ENCODE measurements around the gene TCP1.
A peak's percentile ranks its signal among the peaks of the same experiment; 100 is the strongest.
"Not testable (repeated sequence)": the region's sequence is repeated elsewhere in the genome, so short reads cannot be mapped to it uniquely, and the experiment has no call there.

The TCP1 gene

GRCh38 chr6:159789377-159790148 lies at the start of gene TCP1:
TCP1 (minus strand) TSS chr6:159789602; CDS start chr6:159789468, 134 bp downstream.
- peaks cover 71% of the 10 kb centered on the region for H3K4me1 Mint-ChIP-seq
- no peaks in the 10 kb centered on the region for H3K9me3 Mint-ChIP-seq
- ATAC-seq (peak; percentile 89), DNase-seq (peak; percentile 96 to 99)
- no peaks in the 10 kb centered on the region for H3K27me3 Mint-ChIP-seq
- H3K27ac Mint-ChIP-seq = peak within 1 kb of the TSS; percentile 97
- H3K4me3 Mint-ChIP-seq = peak within 1 kb of the TSS; percentile 93 to 96

DNA sequence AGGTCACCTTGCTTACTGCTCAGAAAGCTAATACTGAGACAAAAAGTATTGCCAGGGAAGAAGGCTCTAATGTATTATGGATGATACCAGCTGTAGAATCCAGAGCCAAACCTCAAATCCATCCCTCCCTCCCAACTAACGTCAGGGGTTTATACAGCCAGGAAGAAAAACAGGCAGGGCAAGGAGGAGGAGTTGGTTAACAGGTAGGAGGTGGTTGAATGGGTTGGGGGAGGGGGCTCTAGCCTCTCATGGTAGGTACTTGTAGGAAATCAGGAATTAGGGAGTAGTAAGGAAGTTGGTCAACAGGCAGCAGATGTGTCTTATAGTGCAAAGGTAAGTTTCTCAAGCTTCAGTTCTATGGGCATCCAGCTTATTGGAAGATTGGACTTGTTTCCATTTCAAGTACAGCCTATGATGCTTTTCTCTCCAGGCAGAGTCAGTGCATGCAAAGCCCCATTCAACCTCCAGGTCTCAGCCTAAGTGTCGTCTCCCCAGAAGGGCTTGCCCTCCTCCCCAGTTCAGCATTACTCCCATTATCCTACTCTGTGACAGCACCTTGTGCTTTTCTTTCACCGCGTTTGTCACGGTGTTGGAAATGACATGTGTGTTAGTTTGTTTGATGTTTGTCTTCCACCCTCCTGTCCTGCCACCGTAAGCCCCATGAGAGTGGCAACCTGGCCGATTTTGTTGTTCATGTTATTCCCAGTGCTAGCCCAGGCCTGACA lies 48.8 kb upstream of the TCP1 start:
- DNase-seq (no peak), ATAC-seq (no peak)
- Mint-ChIP-seq H3K27me3 (no peaks in the 10 kb centered on the region), H3K27ac (no peak overlapping the region), H3K9me3 (no peaks in the 10 kb centered on the region), H3K4me1 (peaks cover 12% of the 10 kb centered on the region), H3K4me3 (no peak overlapping the region)

- no peak overlapping the region for H3K27ac Mint-ChIP-seq
- peaks cover 12% of the 10 kb centered on the region for H3K4me1 Mint-ChIP-seq
- ATAC-seq (no peak), DNase-seq (no peak)
- no peaks in the 10 kb centered on the region for H3K27me3 Mint-ChIP-seq
- H3K4me3 Mint-ChIP-seq = no peak overlapping the region
- H3K9me3 Mint-ChIP-seq = no peaks in the 10 kb centered on the region
These were observed 48.1 kb upstream of the TCP1 start for GRCh38 chr6:159837511-159837910.

DNA sequence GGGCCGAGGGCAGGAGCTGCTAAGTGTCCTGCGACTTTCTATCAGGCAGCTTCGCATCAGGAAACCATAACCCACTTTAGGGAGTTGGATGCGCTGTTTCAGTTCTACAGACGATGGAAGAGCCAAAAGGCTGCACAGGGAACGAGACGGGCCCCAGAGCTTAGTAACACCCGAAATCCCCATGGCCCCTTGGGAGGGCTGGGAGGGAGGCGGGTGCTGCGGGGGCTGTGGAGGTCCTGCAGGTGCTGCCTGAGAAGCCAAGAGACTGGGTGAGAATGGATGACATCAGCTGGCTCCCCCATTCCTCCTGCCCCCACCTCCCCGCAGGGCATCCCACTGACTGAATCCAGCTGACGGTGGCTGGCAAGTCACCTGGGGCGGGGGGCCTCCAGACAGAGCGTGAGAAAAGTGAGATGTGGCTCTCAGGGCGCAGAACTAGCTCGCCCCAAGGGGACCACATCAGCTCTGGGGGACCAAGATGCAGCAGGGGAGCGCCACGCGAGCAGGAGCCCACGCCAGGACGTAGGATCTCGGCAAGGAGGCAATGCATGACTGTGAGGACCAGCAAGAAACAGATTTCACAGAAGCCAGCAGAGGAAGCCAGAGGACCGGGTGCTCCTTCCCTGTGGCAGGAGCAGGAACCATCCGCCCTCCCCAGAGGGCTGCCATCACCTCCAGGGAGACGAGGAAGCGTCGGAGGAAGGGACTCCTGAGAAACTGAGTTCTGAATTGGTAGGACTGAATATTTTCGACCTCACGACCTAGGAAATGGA lies 47.5 kb upstream of the TCP1 start:
- Mint-ChIP-seq H3K27me3 (no peaks in the 10 kb centered on the region), H3K4me1 (peaks cover 12% of the 10 kb centered on the region), H3K27ac (no peak overlapping the region)

GRCh38 chr6:159833997-159834603 lies 44.7 kb upstream of the TCP1 start:
- no peak for DNase-seq

More for the DNA sequence above, 47.5 kb upstream of the TCP1 start:
- DNase-seq = no peak
- ATAC-seq = no peak
- H3K9me3 Mint-ChIP-seq = no peaks in the 10 kb centered on the region
- no peak overlapping the region for H3K4me3 Mint-ChIP-seq

DNA sequence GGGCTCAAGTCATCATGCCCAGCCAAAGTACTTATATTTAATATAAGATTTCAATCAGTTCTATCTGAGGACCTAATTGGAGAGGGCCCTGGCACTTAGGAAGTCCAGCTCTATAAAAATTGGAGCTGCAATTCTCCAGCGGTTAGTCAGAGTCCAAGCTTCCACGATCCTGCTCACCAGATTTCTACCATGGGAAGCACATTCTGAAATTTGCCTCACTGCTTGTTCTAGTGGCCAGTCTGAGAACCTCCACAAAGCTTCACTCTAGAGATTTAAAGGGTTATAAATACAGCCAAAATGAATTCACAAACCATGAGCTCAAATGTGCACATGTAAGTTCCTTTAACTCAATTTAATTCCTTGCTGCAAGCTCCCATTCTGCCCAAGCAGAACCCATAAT lies 44.2 kb upstream of the TCP1 start:
- H3K27ac Mint-ChIP-seq = no peak overlapping the region
- no peak for ATAC-seq
- no peak overlapping the region for H3K4me3 Mint-ChIP-seq
- no peaks in the 10 kb centered on the region for H3K27me3 Mint-ChIP-seq
- DNase-seq = no peak
- H3K4me1 Mint-ChIP-seq = peaks cover 32% of the 10 kb centered on the region
- no peaks in the 10 kb centered on the region for H3K9me3 Mint-ChIP-seq

More at GRCh38 chr6:159833997-159834603, 44.7 kb upstream of the TCP1 start:
- Mint-ChIP-seq H3K27ac (no peak overlapping the region), H3K4me3 (no peak overlapping the region), H3K9me3 (no peaks in the 10 kb centered on the region), H3K27me3 (no peaks in the 10 kb centered on the region), H3K4me1 (peaks cover 32% of the 10 kb centered on the region)
- ATAC-seq = no peak

DNA sequence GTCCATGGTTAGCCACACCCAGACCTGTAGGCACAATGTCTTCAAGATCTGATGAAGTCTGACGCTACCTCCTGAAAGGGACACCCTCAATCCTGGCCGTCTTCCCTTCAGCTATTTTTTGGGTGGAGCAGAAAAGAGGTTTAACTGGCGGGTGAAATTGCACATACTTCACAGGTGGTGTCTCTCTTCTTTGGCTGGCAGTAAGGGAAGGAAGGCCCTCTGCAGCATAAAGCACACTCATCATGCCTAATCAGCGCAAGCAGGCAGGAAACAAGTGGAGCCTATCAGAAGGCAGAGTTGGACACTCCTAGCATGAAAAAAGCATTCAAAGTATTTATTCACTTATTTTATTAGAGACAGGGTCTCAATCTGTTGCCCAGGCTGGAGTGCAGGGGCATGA lies 43.5 kb upstream of the TCP1 start:
- Mint-ChIP-seq H3K27ac (no peak overlapping the region), H3K4me1 (peaks cover 32% of the 10 kb centered on the region), H3K27me3 (no peaks in the 10 kb centered on the region), H3K9me3 (no peaks in the 10 kb centered on the region), H3K4me3 (no peak overlapping the region)
- DNase-seq (no peak), ATAC-seq (no peak)

DNA sequence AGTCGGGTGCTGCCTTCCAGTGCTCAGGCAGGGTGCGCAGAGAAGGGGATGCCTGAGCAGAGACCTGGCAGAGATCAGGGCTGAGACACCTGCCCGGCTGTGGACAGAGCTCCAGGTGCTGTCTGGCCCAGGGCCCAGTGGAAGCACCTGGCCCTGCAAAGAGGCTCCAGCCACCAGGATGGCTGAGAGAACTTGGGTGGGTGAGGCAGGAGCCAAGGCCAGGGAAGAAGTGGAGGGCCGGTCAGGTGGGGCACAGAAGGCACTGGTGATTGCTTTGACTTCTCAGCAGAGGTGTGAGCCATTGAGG lies 41.9 kb upstream of the TCP1 start:
- Mint-ChIP-seq H3K4me1 (peaks cover 32% of the 10 kb centered on the region), H3K9me3 (no peaks in the 10 kb centered on the region), H3K4me3 (no peak overlapping the region), H3K27ac (no peak overlapping the region), H3K27me3 (no peaks in the 10 kb centered on the region)
- DNase-seq (no peak), ATAC-seq (peak; percentile 33)

- Mint-ChIP-seq H3K9me3 (no peaks in the 10 kb centered on the region), H3K27ac (peak overlapping the region in 1 of 2 donors; percentile 49), H3K4me1 (peaks cover 32% of the 10 kb centered on the region), H3K4me3 (no peak overlapping the region), H3K27me3 (no peaks in the 10 kb centered on the region)
- ATAC-seq (no peak), DNase-seq (no peak)
These were observed 41.3 kb upstream of the TCP1 start for GRCh38 chr6:159830501-159831372.

DNA sequence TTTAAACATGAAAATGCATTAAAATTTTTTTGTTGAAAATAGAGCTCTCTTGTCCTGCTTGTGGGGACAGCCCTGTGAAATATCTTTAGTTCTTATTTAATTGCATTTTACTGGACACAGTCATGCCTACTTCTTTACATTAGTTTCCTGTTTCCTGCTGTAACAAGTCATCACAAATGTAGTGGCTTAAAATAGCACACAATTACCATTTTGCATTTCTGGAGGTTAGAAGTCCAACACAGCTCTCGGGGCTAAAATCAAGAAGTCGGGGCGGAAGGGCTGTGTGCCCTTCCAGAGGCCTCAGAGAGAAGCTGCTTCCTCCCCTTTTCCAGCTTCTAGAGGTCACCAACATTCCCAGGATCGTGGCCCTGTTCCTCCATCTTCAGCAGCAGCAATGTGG lies 40.1 kb upstream of the TCP1 start:
- no peak overlapping the region for H3K27ac Mint-ChIP-seq
- DNase-seq = no peak
- H3K9me3 Mint-ChIP-seq = no peaks in the 10 kb centered on the region
- no peak overlapping the region for H3K4me3 Mint-ChIP-seq
- H3K4me1 Mint-ChIP-seq = peaks cover 26% of the 10 kb centered on the region
- H3K27me3 Mint-ChIP-seq = no peaks in the 10 kb centered on the region
- no peak for ATAC-seq

- Mint-ChIP-seq H3K4me1 (peaks cover 21% of the 10 kb centered on the region), H3K27me3 (no peaks in the 10 kb centered on the region), H3K4me3 (no peak overlapping the region), H3K9me3 (no peaks in the 10 kb centered on the region), H3K27ac (no peak overlapping the region)
- ATAC-seq (no peak), DNase-seq (no peak)
These were observed 38.7 kb upstream of the TCP1 start for GRCh38 chr6:159828074-159828473.

DNA sequence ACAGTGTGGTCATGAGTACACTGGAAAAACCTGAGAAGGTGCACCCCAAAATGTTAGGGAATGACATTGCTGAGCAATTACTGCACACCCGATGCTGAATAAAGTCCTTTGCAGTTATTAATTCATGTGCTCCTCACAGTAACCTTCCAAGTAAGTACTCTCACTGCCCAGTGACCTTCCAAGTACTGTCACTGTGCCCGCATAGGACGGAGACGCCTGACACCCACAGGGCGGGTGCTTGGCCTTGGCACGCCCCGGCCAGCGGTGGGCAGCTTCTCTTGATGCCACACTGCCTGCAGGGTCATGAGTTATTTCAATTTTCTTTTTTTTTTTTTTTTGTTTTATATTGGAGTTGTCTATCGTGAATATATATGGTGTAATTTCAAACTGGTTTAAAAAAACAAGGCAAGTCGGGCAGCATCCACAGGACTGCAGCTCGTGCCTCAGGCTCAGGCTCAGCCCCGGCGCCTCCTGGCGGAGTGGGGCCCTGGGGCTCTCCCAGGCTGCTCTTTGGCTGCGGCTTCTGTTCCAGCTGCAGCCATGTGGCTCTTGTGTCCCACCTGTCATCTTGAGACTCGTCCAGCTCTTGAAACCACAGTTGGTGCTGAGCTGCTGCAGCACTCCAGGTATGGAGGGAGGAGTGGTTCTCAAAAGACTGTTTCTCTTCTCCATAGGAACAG lies 37.7 kb upstream of the TCP1 start:
- peaks cover 21% of the 10 kb centered on the region for H3K4me1 Mint-ChIP-seq
- no peaks in the 10 kb centered on the region for H3K27me3 Mint-ChIP-seq
- no peak for ATAC-seq
- H3K4me3 Mint-ChIP-seq = no peak overlapping the region
- no peaks in the 10 kb centered on the region for H3K9me3 Mint-ChIP-seq
- H3K27ac Mint-ChIP-seq = no peak overlapping the region
- DNase-seq = no peak

- Mint-ChIP-seq H3K9me3 (no peaks in the 10 kb centered on the region), H3K27me3 (no peaks in the 10 kb centered on the region)
These were observed 36.6 kb upstream of the TCP1 start for GRCh38 chr6:159826004-159826403.

DNA sequence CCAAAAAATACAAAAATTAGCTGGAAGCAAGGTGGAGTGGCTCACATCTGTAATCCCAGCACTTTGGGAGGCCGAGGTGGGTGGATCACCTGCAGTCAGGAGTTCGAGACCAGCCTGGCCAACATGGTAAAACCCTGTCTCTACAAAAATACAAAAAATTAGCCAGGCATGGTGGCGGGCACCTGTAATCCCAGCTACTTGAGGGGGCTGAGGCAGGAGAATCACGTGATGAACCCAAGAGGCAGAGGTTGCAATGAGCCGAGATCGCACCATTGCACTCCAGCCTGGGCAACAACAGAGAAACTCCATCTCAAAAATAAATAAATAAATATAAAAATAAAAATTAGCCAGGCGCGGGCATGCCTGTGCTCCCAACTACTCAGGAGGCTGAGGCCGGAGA lies 35.3 kb upstream of the TCP1 start:
- H3K4me1 Mint-ChIP-seq = peaks cover 20% of the 10 kb centered on the region
- not testable (repeated sequence) for H3K9me3 Mint-ChIP-seq, H3K27ac Mint-ChIP-seq, ATAC-seq, DNase-seq, H3K4me3 Mint-ChIP-seq, H3K27me3 Mint-ChIP-seq

More at GRCh38 chr6:159826004-159826403, 36.6 kb upstream of the TCP1 start:
- ATAC-seq (no peak), DNase-seq (no peak)
- no peak overlapping the region for H3K27ac Mint-ChIP-seq
- peaks cover 20% of the 10 kb centered on the region for H3K4me1 Mint-ChIP-seq
- H3K4me3 Mint-ChIP-seq = no peak overlapping the region
